GM12892 (cell line): ENCODE data around the gene RIN3.

Source experiments
- POLR2A ChIP-seq: IDR thresholded peaks from 2 replicates; pipeline ENCODE4 v1.6.1; 2011; ENCODE audit warnings: low read depth, low read length, control low read depth
- POLR2AphosphoS5 ChIP-seq: IDR thresholded peaks from 2 replicates; pipeline ENCODE4 v1.6.1; 2011; ENCODE audit warnings: low read depth, low read length, control low read depth

DNA sequence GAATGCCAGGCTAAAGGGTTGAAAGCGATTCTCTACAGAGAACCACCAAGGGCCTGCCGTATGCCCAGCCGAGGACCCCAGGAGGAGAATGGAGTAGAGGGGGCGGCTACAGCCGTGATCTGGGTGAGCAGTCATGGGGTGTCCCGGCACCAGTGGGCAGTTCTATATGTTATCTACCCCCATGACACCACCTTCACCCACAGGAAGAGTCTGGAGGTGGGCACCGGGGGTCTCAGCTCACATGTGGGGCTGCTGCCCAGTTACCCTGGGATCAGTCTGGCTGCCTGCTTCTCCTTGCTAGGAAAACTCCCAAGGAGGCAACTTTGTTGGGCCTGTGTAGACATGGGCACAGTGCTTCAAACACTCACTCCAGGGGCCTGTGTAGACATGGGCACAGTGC, 135.5 kb downstream of the RIN3 start:
- TF ChIP-seq POLR2A (no peak), POLR2AphosphoS5 (no peak)
